Activated CD4-positive, alpha-beta T cell treated with anti-CD3 and anti-CD28 coated beads, Interleukin-2, amount 50 U/mL, for 1 hour (primary cell): ENCODE results near the gene PLEKHA7.
"Not testable (repeated sequence)": the region's sequence is repeated elsewhere in the genome, so short reads cannot be mapped to it uniquely, and the experiment has no call there.

Source experiments
- DNase-seq: peaks from one replicate; pipeline ENCODE4 v3.0.0-alpha.2; 2020

Gene PLEKHA7, protein sequence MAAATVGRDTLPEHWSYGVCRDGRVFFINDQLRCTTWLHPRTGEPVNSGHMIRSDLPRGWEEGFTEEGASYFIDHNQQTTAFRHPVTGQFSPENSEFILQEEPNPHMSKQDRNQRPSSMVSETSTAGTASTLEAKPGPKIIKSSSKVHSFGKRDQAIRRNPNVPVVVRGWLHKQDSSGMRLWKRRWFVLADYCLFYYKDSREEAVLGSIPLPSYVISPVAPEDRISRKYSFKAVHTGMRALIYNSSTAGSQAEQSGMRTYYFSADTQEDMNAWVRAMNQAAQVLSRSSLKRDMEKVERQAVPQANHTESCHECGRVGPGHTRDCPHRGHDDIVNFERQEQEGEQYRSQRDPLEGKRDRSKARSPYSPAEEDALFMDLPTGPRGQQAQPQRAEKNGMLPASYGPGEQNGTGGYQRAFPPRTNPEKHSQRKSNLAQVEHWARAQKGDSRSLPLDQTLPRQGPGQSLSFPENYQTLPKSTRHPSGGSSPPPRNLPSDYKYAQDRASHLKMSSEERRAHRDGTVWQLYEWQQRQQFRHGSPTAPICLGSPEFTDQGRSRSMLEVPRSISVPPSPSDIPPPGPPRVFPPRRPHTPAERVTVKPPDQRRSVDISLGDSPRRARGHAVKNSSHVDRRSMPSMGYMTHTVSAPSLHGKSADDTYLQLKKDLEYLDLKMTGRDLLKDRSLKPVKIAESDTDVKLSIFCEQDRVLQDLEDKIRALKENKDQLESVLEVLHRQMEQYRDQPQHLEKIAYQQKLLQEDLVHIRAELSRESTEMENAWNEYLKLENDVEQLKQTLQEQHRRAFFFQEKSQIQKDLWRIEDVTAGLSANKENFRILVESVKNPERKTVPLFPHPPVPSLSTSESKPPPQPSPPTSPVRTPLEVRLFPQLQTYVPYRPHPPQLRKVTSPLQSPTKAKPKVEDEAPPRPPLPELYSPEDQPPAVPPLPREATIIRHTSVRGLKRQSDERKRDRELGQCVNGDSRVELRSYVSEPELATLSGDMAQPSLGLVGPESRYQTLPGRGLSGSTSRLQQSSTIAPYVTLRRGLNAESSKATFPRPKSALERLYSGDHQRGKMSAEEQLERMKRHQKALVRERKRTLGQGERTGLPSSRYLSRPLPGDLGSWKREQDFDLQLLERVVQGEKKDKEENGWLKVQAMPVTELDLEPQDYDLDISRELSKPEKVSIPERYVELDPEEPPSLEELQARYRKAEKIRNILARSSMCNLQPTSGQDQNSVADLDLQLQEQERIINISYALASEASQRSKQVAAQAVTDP

DNA sequence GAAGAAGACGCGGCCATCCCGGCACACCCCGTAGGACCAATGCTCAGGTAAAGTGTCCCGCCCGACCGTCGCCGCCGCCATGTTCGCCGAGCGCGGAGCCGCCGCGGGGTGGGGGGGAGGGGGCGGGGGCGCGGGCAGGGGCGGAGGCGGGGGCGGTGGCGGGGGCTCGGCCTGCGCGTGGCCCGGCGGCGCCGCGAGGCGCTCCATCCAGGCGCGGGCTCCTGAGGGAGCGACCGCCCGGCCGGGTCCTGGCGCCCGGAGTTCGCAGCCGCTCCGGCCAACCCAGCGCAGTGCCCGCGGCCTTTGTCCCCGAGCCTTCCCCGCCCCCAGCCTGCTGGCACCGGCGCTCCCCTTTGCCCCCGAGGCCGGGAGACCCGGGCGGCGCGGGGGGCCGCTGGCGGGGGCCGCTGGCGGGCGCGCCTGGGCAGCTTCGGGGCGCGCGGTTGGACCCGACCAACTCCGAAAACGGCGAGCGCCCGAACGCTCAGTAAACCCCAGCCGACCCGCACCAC lies at the start of gene PLEKHA7:
TSS of gene PLEKHA7 (minus strand) at position 94 of the 512 bp plus-strand sequence. CDS start at position 81, 13 bp downstream.
- DNase-seq = peak; percentile 11

DNA sequence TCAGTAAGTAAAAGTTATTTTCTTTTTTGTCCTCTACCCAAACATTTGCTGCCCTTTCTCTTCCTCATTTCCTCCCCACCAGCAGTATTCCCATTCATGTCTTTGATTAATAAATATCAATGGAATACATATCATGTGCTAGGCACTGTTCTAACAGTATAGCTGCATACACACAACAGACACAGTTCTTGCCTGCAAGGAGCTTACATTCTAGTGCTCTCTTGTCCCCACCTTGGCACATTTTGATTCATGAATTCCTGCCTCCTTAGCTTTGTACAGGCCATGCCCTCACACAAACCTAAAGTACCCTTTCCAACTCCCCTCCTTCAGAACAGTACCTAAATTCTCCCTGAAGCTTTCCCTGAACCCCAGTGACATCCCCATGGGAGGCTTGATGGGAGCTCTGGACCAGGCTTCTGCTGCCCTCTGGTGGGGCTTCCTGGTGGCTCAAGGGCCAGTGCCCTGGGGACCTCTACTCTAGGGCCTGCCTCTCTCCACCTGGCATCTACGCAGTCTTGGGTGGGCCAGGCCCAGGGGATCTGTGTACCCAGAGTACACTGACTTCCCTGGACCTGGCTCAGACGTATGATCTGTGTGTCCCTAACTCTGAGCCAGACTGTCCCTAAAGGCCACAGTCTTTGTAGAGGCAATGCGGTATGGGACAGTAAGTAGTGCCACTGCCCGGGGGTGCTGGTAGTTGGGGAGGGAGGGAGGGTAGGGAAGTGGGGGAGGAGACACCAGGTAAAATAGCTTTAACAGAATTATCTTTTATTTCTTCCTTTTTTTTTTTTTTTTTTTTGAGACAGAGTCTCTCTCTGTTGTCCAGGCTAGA lies 49.2 kb upstream of the PLEKHA7 start:
- peak; percentile 40 for DNase-seq

- not testable (repeated sequence) for DNase-seq
Measured at GRCh38 chr11:17051146-17051545, 36.9 kb upstream of the PLEKHA7 start.

- not testable (repeated sequence) for DNase-seq
Measured at GRCh38 chr11:17048491-17048890, 34.3 kb upstream of the PLEKHA7 start.

DNA sequence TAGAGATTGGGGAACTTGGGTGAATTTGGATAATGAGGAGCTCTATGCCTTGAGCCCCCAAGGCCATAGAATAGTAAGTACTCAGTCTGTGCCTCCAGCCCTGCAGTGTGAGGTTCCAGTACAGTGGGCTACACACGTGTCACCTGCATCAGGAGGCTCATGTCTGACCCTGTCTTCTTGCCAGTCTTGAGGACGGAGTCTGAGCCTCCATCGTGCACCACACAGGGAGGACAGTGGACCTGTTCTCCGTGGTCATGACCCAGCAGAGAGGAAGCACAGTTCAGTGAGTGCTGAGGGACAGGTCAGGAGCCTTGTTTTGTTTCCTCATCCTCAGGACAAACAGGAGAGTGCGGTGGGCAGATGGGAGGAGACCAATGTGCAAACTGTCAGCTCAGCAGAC lies 32.5 kb upstream of the PLEKHA7 start:
- no peak for DNase-seq

- DNase-seq = no peak
Measured at GRCh38 chr11:17036666-17037658, 22.7 kb upstream of the PLEKHA7 start.

DNA sequence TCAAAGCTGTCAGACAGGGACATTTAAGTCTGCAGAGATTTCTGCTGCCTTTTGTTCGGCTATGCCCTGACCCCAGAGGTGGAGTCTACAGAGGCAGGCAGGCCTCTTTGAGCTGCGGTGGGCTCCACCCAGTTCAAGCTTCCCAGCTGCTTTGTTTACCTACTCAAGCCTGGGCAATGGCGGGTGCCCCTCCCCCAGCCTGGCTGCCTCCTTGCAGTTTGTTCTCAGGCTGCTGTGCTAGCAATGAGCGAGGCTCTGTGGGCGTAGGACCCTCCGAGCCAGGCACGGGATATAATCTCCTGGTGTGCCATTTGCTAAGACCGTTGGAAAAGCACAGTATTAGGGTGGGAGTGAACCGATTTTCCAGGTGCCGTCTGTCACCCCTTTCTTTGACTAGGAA lies 19.8 kb upstream of the PLEKHA7 start:
- not testable (repeated sequence) for DNase-seq

DNA sequence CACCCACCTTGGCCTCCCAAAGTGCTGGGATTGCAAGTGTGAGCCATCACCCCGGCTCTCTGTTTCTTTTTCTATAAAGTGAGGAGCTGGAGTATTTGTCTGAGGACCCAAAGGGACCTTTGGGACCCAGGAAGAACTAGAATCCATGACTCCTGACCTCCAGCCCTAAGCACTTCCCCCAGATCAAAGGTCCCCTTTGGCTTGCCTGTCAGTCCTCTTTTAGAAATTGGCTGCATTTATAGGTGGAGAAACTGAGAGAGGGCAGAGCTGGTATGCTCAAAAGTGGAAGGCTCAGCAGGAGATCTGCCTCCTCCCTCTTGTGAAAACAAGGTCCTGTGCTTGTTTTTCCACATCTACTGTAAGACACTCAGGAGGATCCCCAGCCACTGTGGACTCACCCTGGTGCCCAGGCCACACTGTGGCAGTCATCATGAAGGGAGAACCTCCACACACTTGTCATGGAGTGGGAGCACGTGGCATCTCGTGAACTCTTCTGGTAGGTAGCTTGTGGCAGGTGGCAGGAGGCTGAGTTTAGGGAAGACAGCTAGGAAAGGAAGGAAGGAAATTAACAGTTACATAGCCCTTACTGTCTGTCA lies 12.4 kb upstream of the PLEKHA7 start:
- DNase-seq = no peak

DNA sequence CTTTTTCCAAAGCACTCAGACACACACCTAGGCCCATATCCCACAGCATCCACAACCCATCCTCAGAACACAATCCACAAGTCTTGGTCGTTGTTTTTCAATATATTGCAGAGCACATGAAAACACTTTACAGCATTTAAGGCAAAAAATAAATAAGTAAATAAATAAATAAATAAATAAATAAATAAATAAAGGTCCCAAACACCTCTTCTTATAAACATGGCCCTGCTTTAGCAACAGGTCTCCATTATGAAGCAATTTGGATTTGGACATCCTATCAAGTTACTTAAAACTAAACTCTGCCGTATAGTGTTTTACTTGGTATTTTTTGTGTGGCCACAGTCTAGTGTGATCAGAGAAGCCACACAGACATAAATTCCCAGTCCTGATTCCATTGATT lies 10.7 kb upstream of the PLEKHA7 start:
- no peak for DNase-seq

DNA sequence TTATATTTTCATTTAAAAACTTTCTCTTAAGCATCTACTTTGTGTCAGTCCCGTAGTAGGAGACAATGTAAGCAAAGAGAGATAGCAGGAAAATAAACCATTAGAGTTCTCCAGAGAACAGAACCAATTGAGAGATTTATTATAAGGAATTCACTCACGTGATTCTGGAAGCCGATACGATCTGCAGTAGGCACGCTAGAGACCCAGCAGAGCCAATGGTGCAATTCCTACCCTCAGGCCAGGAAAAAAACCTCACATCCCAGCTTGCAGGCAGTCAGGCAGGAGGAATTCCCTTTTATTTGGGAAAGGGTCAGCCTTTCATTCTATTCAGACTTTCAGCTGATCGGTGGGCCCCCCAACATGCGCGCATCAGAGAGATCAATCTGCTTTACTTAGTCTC lies 7.3 kb upstream of the PLEKHA7 start:
- no peak for DNase-seq

DNA sequence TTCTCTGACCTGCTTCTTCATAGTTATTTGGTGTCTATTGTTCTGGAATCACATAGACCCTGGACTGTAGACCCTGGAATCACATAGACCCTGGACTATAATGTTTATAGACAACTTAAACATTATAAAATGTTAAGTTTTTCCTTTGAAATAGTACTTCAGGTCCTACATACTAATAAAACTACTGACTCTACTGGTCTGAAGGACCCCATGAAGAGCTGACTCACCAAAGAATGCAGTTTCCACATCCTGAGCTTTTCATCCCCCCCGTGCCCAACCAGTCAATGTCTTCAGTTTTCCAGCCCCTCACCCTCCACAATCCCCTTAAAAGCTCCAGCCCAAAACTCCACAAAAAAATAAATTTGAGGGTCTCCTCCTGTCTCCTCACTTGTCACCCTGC lies 6.6 kb upstream of the PLEKHA7 start:
- no peak for DNase-seq

DNA sequence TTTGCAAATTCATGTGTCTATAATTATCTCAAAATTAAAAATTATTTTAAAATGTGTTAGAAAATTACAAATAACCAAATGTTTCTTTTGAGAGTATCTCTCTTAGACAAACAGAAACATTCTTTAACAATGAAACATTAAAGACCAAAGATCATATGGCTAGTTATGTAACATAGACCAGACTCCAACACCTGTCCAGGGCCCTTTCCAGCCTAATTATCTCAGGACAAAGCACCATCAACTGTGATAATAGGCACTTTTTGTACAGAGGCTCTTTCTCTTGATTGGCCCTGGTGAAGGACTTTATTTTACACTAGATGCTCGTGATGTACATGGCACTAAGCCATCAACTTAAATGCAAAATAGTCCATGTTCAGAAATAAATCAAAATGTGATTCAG lies 5.0 kb upstream of the PLEKHA7 start:
- DNase-seq = no peak

DNA sequence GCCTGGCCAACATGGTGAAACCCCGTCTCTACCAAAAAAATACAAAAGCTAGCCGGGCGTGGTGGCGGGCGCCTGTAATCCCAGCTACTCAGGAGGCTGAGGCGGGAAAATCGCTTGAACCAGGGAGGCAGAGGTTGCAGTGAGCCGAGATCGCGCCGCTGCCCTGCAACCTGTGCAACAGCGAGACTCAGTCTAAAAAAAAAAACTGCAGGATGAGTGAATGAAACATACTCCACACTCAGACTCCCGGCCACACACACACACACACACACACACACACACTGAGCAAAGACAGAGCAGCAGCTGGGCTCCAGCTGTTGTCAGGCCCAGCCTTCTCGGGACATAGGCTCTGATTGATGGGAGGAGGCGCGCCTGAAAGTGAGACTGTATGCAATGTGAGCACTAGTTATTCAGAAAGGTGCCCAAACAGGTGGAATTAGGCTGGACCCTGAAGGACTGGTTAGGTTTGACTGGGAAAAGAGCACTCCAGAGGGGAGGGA lies 1.5 kb upstream of the PLEKHA7 start:
- no peak for DNase-seq

DNA sequence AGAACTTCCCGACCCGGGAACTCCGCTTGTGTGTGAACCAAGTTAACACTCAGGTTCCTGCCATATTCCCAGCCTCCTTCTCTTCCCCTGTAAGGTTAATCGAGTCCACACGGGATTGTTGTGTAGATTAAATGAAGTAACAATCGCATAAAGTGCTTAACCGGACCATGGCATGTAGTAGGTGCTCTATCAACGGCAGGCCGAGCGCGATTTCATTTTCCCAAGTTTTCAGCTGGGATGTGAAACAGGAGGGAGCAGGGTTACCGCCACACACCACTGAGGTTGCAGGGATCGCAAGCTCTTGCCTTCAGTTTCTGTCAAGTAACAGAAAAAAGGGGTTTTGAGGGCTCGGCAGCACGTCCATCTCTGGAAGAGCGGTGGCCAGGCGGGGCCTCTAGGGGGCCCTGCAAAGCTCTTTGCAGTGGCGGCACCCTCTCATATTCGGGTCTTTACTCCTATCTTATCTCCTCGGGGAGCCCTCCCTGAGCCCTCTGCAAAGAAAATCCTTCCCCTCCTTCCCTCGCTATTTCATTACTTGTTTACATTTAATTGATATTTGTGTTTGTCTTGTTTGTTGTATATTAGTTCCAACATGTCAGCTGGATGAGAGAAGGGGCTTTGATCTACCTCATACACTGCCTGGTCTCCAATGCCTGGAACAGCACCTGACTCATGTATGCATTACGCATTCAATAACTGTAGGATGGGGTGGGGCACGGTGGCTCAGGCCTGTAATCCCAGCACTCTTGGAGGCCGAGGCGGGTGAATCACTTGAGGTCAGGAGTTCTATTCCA lies 816 bp upstream of the PLEKHA7 start:
- peak; percentile 4 for DNase-seq

- peak; percentile 18 for DNase-seq
Measured at GRCh38 chr11:17013548-17014320, 480 bp downstream of the PLEKHA7 start.

GRCh38 chr11:17012712-17013547 lies 1.3 kb downstream of the PLEKHA7 start:
- DNase-seq = no peak

DNA sequence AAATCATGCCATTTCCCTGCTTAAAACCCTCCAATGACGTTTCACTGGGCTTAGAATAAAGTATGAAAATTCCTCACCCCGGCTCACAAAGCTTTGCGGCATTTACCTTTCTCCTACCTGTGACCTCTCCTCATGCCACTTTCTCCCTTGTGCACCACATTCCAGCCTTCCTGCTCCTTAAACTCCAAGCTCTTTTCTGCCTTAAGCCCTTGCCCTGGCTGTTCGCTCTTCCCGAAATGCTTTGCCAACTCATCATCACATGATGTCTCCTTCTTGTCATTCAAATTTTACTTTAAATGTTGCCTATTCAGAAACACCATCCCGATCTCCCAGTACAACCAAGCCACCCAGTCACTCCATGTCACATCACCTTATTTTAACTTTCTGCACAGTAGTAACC lies 2.0 kb downstream of the PLEKHA7 start:
- DNase-seq = no peak
